ENCODE measurements around the gene PPP1R37. TPM values are rescaled to one million over a fixed set of nuclear protein-coding genes. Genes with fewer than 3 reads are reported as not detected.

PPP1R37 gene, protein sequence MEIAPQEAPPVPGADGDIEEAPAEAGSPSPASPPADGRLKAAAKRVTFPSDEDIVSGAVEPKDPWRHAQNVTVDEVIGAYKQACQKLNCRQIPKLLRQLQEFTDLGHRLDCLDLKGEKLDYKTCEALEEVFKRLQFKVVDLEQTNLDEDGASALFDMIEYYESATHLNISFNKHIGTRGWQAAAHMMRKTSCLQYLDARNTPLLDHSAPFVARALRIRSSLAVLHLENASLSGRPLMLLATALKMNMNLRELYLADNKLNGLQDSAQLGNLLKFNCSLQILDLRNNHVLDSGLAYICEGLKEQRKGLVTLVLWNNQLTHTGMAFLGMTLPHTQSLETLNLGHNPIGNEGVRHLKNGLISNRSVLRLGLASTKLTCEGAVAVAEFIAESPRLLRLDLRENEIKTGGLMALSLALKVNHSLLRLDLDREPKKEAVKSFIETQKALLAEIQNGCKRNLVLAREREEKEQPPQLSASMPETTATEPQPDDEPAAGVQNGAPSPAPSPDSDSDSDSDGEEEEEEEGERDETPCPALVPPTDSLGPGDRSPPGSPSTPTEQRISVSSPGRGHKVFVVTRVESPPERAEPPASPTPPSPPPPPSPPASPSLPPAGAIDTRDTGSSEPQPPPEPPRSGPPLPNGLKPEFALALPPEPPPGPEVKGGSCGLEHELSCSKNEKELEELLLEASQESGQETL
- total RNA-seq (10 to 100 TPM; 16.5 to 24.9 (median 18.9) TPM), polyA plus RNA-seq (23.4 TPM)
- long read RNA-seq, donor 1, transcript PPP1R37-201 (13 exons, 3,163 nt), result major isoform, 8 of 16 reads
- long read RNA-seq, donor 1, partial matches to known transcripts, result 3 of 16 reads
- long read RNA-seq, donor 1, other reads (novel, unspliced or antisense), result 4 of 16 reads
- long read RNA-seq, donor 2, transcript PPP1R37-201 (13 exons, 3,163 nt), result major isoform, 8 of 17 reads
- long read RNA-seq, donor 2, partial matches to known transcripts, result 5 of 17 reads
- long read RNA-seq, donor 2, other reads (novel, unspliced or antisense), result 3 of 17 reads
- long read RNA-seq, donor 3, partial matches to known transcripts, result 1 of 1 reads
- long read RNA-seq, donor 3, other reads (novel, unspliced or antisense), result 0 of 1 reads
- long read RNA-seq, donor 4, partial matches to known transcripts, result 1 of 9 reads
- long read RNA-seq, donor 4, other reads (novel, unspliced or antisense), result 4 of 9 reads

GRCh38 chr19:45092747-45093678 is at the start of gene PPP1R37:
TSS of gene PPP1R37 (plus strand) at chr19:45093179. CDS start at chr19:45093326, 147 bp downstream.
- DNase-seq, result peak; percentile 95 to 97 (median 97)
- peak within 1 kb of the TSS; percentile 75 for H3K4me3 ChIP-seq (ENCODE audit: low read length)
- intact Hi-C loops (cut with DNase I), result no loop called here
- H3K4me1 ChIP-seq (ENCODE audit: control insufficient read depth, insufficient read depth, low read length), result peaks cover 8% of the 10 kb centered on the region
- no peaks in the 10 kb centered on the region for H3K27me3 ChIP-seq (ENCODE audit: control insufficient read depth, insufficient read depth)
- peak within 1 kb of the TSS; percentile 88 for H3K27ac ChIP-seq (ENCODE audit: low read length)
- WGBS, result under 1% methylated on average over 103 of the region's 103 CpGs
- no peaks in the 10 kb centered on the region for H3K9me3 ChIP-seq (ENCODE audit: control insufficient read depth, low read length)
- peak; percentile 88 to 90 for ATAC-seq

DNA sequence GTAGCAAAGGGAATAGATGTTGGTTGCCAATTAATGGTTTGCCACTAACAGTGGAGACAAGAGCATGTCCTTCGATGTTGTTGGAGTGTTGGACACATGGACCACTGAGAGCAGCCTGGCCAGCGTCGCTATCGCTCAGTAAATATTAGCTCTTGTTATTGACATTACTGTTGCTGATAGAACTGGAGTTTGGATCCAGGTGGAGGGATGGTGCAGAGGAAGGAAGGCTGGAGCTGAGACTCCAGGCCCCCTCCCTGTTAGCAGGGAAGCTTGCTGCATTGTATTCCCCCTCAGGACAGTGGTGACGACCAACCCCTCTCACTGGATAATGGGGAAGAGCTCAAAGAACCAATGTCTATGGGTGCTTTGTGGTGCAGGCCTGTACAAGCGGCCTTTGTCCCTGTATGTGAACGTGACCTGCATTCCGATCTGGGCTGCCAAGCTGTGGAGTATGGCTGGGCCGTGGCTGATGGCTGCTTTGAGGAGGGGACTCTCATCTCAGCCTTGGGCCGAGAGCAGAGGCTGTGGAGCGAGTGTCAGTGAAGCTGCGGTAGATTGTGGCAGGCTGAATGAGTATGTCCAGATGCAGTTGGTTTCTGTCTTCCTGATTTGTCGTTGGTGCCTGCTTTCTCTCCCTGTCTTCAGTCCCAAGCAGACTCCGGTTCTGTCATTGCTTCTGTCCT is 47.2 kb upstream of the PPP1R37 start:
- Histone ChIP-seq H3K4me1 (ENCODE audit: control insufficient read depth, insufficient read depth, low read length) (peaks cover 4% of the 10 kb centered on the region), H3K27me3 (ENCODE audit: control insufficient read depth, insufficient read depth) (no peaks in the 10 kb centered on the region), H3K27ac (ENCODE audit: low read length) (no peak overlapping the region), H3K4me3 (ENCODE audit: low read length) (no peak overlapping the region), H3K9me3 (ENCODE audit: control insufficient read depth, low read length) (no peaks in the 10 kb centered on the region)
- WGBS, result 70% methylated on average over 14 of the region's 14 CpGs
- DNase-seq (no peak), ATAC-seq (peak in 1 of 2 donors; percentile 28)
- intact Hi-C loops (cut with DNase I), result no loop called here

DNA sequence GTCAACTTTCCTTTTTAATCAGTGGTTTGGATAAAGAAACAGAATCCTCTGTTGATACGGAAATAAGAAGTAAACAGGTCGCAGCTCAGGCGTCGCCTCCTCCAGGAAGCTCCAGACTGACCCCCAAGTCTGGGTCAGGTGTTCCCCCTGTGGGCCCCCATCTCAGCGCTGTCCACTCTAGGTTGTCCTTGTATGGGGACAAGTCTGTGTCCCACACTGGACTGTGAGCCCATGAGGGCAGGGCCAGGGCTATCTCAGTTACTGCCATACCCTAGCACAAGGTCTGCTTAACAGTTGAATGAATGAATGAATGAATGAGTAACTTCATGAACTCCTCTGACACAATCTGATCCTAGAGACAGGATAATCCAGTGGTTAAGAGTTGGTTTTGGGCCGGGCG is 46.6 kb upstream of the PPP1R37 start:
- 82% methylated on average over 7 of the region's 7 CpGs for WGBS
- H3K4me3 ChIP-seq (ENCODE audit: low read length), result no peak overlapping the region

DNA sequence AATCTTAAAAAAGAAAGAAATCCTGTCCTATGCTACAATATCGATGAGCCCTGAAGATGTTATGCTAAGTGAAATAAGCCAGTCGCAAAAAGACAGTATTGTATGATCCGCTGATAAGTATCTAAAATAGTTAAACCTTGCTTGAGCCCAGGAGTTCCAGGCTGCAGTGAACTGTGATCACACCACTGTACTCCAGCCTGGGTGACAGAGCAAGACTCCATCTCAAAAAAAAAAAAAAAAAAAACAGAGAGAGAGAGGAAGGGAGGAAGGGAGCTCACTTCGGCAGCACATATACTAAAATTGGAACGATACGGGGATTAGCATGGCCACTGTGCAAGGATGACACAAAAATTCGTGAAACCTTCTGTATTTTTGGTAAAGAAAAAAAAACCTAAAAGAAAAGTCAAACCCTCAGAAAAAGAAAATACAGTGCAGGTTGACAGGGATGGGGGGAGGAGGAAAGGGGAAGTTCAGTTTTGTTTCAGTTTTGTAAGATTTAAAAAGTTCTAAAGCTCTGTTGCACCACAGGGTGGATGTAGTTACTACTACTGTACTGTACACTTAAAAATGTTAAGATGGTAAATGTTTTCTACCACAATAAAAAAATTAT is 45.7 kb upstream of the PPP1R37 start:
- H3K27ac ChIP-seq (ENCODE audit: low read length), result no peak overlapping the region
- no peaks in the 10 kb centered on the region for H3K27me3 ChIP-seq (ENCODE audit: control insufficient read depth, insufficient read depth)
- intact Hi-C loops (cut with DNase I), result no loop called here
- WGBS, result 71% methylated on average over 7 of the region's 7 CpGs
- peaks cover 4% of the 10 kb centered on the region for H3K4me1 ChIP-seq (ENCODE audit: control insufficient read depth, insufficient read depth, low read length)
- ATAC-seq (no peak), DNase-seq (no peak)
- no peak overlapping the region for H3K4me3 ChIP-seq (ENCODE audit: low read length)
- no peaks in the 10 kb centered on the region for H3K9me3 ChIP-seq (ENCODE audit: control insufficient read depth, low read length)

More for the DNA sequence above, 46.6 kb upstream of the PPP1R37 start:
- H3K27me3 ChIP-seq (ENCODE audit: control insufficient read depth, insufficient read depth), result no peaks in the 10 kb centered on the region
- intact Hi-C loops (cut with DNase I), result no loop called here
- H3K27ac ChIP-seq (ENCODE audit: low read length), result no peak overlapping the region
- no peaks in the 10 kb centered on the region for H3K9me3 ChIP-seq (ENCODE audit: control insufficient read depth, low read length)
- ATAC-seq, result no peak
- peaks cover 4% of the 10 kb centered on the region for H3K4me1 ChIP-seq (ENCODE audit: control insufficient read depth, insufficient read depth, low read length)
- DNase-seq, result no peak

- H3K4me1 ChIP-seq (ENCODE audit: control insufficient read depth, insufficient read depth, low read length), result peaks cover 4% of the 10 kb centered on the region
Observed at GRCh38 chr19:45049073-45049736, 43.8 kb upstream of the PPP1R37 start.

GRCh38 chr19:45050036-45050435 is 42.9 kb upstream of the PPP1R37 start:
- no peaks in the 10 kb centered on the region for H3K9me3 ChIP-seq (ENCODE audit: control insufficient read depth, low read length)
- no peak overlapping the region for H3K4me3 ChIP-seq (ENCODE audit: low read length)
- intact Hi-C loops (cut with DNase I), result loop anchor here in 2 of 4 donors (10.0 kb wide), 1 partner anchor 145 kb away; the partner anchor contains the start of gene APOE (in 2 of the 2)
- 73% methylated on average over 6 of the region's 6 CpGs for WGBS
- no peak overlapping the region for H3K27ac ChIP-seq (ENCODE audit: low read length)
- ATAC-seq, result no peak
- no peak for DNase-seq
- H3K4me1 ChIP-seq (ENCODE audit: control insufficient read depth, insufficient read depth, low read length), result peaks cover 4% of the 10 kb centered on the region
- no peaks in the 10 kb centered on the region for H3K27me3 ChIP-seq (ENCODE audit: control insufficient read depth, insufficient read depth)

More at GRCh38 chr19:45049073-45049736, 43.8 kb upstream of the PPP1R37 start:
- no peaks in the 10 kb centered on the region for H3K27me3 ChIP-seq (ENCODE audit: control insufficient read depth, insufficient read depth)
- no peak overlapping the region for H3K27ac ChIP-seq (ENCODE audit: low read length)
- H3K9me3 ChIP-seq (ENCODE audit: control insufficient read depth, low read length), result no peaks in the 10 kb centered on the region
- intact Hi-C loops (cut with DNase I), result no loop called here
- H3K4me3 ChIP-seq (ENCODE audit: low read length), result no peak overlapping the region
- WGBS, result 77% methylated on average over 8 of the region's 8 CpGs
- ATAC-seq, result peak; percentile 49 to 65
- no peak for DNase-seq

GRCh38 chr19:45051929-45052579 is 40.9 kb upstream of the PPP1R37 start:
- H3K27me3 ChIP-seq (ENCODE audit: control insufficient read depth, insufficient read depth), result no peaks in the 10 kb centered on the region
- intact Hi-C loops (cut with DNase I), result loop anchor here in 2 of 4 donors (10.0 kb wide), 1 partner anchor 147 kb away; the partner anchor contains the start of gene APOE (in 2 of the 2)
- H3K9me3 ChIP-seq (ENCODE audit: control insufficient read depth, low read length), result no peaks in the 10 kb centered on the region
- no peak for DNase-seq
- peaks cover 4% of the 10 kb centered on the region for H3K4me1 ChIP-seq (ENCODE audit: control insufficient read depth, insufficient read depth, low read length)
- H3K27ac ChIP-seq (ENCODE audit: low read length), result no peak overlapping the region
- ATAC-seq, result no peak
- 69% methylated on average over 9 of the region's 9 CpGs for WGBS
- no peak overlapping the region for H3K4me3 ChIP-seq (ENCODE audit: low read length)

DNA sequence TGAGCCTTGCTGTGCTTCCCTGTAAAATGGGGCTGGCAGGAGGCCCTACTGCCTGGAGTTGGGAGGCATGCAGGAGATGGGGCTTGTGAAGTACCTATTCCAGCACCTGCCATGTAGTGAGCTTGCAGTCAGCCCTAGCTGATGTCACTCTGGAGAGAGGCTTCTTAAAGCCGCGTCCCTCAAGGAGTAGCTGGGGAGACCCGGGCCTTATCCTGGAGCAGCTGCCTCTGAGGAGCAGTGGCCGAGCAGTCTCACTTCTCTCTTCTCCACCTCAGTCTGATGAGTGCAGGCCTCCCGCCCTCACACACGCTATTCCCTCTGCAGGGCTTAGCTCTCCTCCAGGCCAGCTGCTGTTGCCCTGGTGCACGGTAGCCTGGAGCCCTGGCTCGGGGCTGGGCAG is 36.1 kb upstream of the PPP1R37 start:
- intact Hi-C loops (cut with DNase I), result loop anchor here in 2 of 4 donors (10.0 kb wide), 1 partner anchor 152 kb away; the partner anchor contains the start of gene APOE (in 2 of the 2)

More for the DNA sequence above, 36.1 kb upstream of the PPP1R37 start:
- H3K4me1 ChIP-seq (ENCODE audit: control insufficient read depth, insufficient read depth, low read length), result no peaks in the 10 kb centered on the region
- no peaks in the 10 kb centered on the region for H3K27me3 ChIP-seq (ENCODE audit: control insufficient read depth, insufficient read depth)
- no peak for ATAC-seq
- H3K27ac ChIP-seq (ENCODE audit: low read length), result no peak overlapping the region
- 90% methylated on average over 8 of the region's 8 CpGs for WGBS
- H3K4me3 ChIP-seq (ENCODE audit: low read length), result no peak overlapping the region
- no peak for DNase-seq
- no peaks in the 10 kb centered on the region for H3K9me3 ChIP-seq (ENCODE audit: control insufficient read depth, low read length)
